HCT116 (cell line): Measurements from ENCODE around the gene NAPEPLD. TPM values are rescaled to one million over a fixed set of nuclear protein-coding genes. Genes with fewer than 3 reads are reported as not detected.

ENCODE experiments used
- CBX3 ChIP-seq: IDR thresholded peaks from 2 replicates; pipeline ENCODE4 v1.6.1; 2012; ENCODE audit warnings: low read depth
- EGR1 ChIP-seq: IDR thresholded peaks from 2 replicates; pipeline ENCODE4 v1.6.1; 2012; ENCODE audit warnings: low read depth
- ELF1 ChIP-seq: IDR thresholded peaks from 2 replicates; pipeline ENCODE4 v1.6.1; 2012; ENCODE audit warnings: low read depth, borderline replicate concordance
- JUND ChIP-seq: IDR thresholded peaks from 2 replicates; pipeline ENCODE4 v1.6.1; 2012
- POLR2A ChIP-seq: IDR thresholded peaks from 2 replicates; pipeline ENCODE4 v1.7.0; 2011; ENCODE audit warnings: borderline replicate concordance; ENCODE audit not compliant: insufficient read depth, insufficient read length; ENCODE audit errors: extremely low read depth
- POLR2AphosphoS5 ChIP-seq: IDR thresholded peaks from 2 replicates; pipeline ENCODE4 v1.6.1; 2011; ENCODE audit warnings: mild to moderate bottlenecking, low read depth, low read length, moderate library complexity
- RAD21 ChIP-seq: IDR thresholded peaks from 2 replicates; pipeline ENCODE4 v1.6.1; 2012; ENCODE audit warnings: low read depth, mild to moderate bottlenecking
- SP1 ChIP-seq: IDR thresholded peaks from 2 replicates; pipeline ENCODE4 v1.6.1; 2012; ENCODE audit warnings: low read depth
- ZFX ChIP-seq: fragments of 450-650 bp; IDR thresholded peaks from 2 replicates; pipeline ENCODE4 v1.6.1; 2017
- ZNF274 ChIP-seq: fragments of 200-500 bp; sonication (Bioruptor generic); IDR thresholded peaks from 2 replicates; pipeline ENCODE4 v1.6.1; 2014; ENCODE audit warnings: mild to moderate bottlenecking, low read depth, low read length, inconsistent platforms
- total RNA-seq: library from RNA; stranded (reverse); gene quantifications from one replicate; pipeline ENCODE4 v1.2.1, GENCODE V29; 2021; ENCODE audit not compliant: unreplicated experiment
- TF ChIP-seq, protein P1 (sequence below): IDR thresholded peaks from 2 replicates; pipeline ENCODE4 v1.6.1; 2012; ENCODE audit warnings: low read depth
- TF ChIP-seq, protein P2 (sequence below): IDR thresholded peaks from 2 replicates; pipeline ENCODE4 v1.6.1; 2012
- TF ChIP-seq, protein P3 (sequence below): IDR thresholded peaks from 2 replicates; pipeline ENCODE4 v1.6.1; 2012
- TF ChIP-seq, protein P4 (sequence below): IDR thresholded peaks from 2 replicates; pipeline ENCODE4 v1.6.1; 2011; ENCODE audit warnings: mild to moderate bottlenecking, low read length, moderate library complexity; ENCODE audit not compliant: insufficient replicate concordance; ENCODE audit errors: extremely low read depth

The NAPEPLD gene
- total RNA-seq, 1 experiment from 2014 or later: 9.7 TPM

DNA sequence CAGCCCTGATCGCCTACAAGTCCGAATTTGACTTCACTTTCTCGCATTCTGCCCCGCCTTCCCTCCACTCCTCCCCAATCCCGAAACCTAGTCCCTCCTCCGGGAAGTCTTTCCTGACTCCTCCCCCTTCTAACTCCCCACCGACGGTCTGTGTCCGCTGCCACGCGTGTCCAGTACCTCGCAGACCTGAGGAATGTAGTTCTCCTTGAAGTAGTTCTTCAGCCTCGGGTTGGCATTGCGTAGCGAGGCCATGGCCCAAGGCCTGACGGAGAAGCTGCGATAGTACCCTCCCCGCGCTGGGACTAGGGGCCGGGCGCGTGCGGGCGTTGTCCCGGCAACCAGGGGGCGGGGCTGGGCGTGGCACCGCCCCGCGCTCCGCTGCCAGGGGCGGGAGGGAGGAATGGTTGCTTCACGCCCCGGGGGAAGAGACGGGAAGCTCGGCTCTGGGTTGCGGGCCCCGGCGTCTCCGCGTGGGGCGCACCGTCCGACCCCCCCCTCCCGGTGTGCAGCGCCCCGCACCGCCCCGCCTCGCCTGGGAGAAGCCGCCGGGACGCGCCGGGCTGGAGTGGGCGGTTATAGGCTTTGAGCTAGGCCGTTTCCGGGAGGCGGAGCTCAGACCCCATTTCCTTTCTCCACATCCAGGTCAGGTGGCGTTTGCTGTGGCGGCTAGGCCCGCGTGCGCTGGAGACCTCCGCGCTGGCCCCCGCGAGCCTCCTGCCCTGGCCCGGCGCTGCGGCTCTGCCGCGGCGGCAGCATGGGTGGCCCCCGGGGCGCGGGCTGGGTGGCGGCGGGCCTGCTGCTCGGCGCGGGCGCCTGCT is 74.2 kb downstream of the NAPEPLD start, which contains the start of the genes ARMC10 and FBXL13 (continued):
- TF ChIP-seq, protein P1, sequence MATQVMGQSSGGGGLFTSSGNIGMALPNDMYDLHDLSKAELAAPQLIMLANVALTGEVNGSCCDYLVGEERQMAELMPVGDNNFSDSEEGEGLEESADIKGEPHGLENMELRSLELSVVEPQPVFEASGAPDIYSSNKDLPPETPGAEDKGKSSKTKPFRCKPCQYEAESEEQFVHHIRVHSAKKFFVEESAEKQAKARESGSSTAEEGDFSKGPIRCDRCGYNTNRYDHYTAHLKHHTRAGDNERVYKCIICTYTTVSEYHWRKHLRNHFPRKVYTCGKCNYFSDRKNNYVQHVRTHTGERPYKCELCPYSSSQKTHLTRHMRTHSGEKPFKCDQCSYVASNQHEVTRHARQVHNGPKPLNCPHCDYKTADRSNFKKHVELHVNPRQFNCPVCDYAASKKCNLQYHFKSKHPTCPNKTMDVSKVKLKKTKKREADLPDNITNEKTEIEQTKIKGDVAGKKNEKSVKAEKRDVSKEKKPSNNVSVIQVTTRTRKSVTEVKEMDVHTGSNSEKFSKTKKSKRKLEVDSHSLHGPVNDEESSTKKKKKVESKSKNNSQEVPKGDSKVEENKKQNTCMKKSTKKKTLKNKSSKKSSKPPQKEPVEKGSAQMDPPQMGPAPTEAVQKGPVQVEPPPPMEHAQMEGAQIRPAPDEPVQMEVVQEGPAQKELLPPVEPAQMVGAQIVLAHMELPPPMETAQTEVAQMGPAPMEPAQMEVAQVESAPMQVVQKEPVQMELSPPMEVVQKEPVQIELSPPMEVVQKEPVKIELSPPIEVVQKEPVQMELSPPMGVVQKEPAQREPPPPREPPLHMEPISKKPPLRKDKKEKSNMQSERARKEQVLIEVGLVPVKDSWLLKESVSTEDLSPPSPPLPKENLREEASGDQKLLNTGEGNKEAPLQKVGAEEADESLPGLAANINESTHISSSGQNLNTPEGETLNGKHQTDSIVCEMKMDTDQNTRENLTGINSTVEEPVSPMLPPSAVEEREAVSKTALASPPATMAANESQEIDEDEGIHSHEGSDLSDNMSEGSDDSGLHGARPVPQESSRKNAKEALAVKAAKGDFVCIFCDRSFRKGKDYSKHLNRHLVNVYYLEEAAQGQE: no peak
- TF ChIP-seq ZNF274 (no peak), EGR1 (no peak; the same call in none of the 2 replicates), ELF1 (no peak), ZFX (peak; percentile 94), CBX3 (no peak; the same call in 1 of the 2 replicates), RAD21 (no peak), SP1 (peak; percentile 82), JUND (no peak), POLR2AphosphoS5 (peak; percentile 88), POLR2A (peak; percentile 84)
- TF ChIP-seq, protein P2, sequence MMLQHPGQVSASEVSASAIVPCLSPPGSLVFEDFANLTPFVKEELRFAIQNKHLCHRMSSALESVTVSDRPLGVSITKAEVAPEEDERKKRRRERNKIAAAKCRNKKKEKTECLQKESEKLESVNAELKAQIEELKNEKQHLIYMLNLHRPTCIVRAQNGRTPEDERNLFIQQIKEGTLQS: no peak
- TF ChIP-seq, protein P3, sequence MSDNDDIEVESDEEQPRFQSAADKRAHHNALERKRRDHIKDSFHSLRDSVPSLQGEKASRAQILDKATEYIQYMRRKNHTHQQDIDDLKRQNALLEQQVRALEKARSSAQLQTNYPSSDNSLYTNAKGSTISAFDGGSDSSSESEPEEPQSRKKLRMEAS: peak; percentile 83
- TF ChIP-seq, protein P4, sequence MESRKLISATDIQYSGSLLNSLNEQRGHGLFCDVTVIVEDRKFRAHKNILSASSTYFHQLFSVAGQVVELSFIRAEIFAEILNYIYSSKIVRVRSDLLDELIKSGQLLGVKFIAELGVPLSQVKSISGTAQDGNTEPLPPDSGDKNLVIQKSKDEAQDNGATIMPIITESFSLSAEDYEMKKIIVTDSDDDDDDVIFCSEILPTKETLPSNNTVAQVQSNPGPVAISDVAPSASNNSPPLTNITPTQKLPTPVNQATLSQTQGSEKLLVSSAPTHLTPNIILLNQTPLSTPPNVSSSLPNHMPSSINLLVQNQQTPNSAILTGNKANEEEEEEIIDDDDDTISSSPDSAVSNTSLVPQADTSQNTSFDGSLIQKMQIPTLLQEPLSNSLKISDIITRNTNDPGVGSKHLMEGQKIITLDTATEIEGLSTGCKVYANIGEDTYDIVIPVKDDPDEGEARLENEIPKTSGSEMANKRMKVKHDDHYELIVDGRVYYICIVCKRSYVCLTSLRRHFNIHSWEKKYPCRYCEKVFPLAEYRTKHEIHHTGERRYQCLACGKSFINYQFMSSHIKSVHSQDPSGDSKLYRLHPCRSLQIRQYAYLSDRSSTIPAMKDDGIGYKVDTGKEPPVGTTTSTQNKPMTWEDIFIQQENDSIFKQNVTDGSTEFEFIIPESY: peak; percentile 7
